ENCODE data around the gene BRSK2. TPM values are rescaled to one million over a fixed set of nuclear protein-coding genes. Genes with fewer than 3 reads are reported as not detected.

Gene BRSK2
- total RNA-seq, 2 experiments from 2014 or later: 0.18 TPM; not detected in 1

- H3K4me3 Mint-ChIP-seq: no peak overlapping the region
- ChIA-PET CTCF (no interaction called here), POLR2A (no interaction called here)
- no peaks in the 10 kb centered on the region for H3K9me3 Mint-ChIP-seq
- no peak overlapping the region for H3K27ac Mint-ChIP-seq
- DNase-seq: no peak
- H3K4me1 Mint-ChIP-seq: no peaks in the 10 kb centered on the region
- no peaks in the 10 kb centered on the region for H3K27me3 Mint-ChIP-seq
- no peaks in the 10 kb centered on the region for H3K36me3 Mint-ChIP-seq (ENCODE audit: low read depth)
Observed at GRCh38 chr11:1400317-1401170, 10.8 kb downstream of the BRSK2 start.

DNA sequence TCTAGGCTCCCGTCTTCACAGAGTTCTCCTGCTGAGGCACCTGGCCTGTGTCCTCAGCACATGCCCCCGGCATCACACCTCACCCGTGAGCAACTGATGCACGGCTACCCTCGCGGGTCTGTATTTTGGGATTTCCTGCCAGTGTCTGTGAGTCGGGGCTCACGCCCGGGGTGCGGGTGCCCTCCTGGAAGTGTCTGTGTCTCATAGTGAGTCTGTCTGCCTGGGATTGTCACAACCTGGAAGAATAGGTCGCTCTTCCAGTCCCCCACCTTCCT lies 11.4 kb downstream of the BRSK2 start:
- no peaks in the 10 kb centered on the region for H3K27me3 Mint-ChIP-seq
- POLR2A ChIA-PET: no interaction called here
- CTCF ChIA-PET: interaction anchor here (1.2 kb wide), 1 partner anchor 12 kb away, joined by 3 read pairs; the partner anchor contains the start of gene BRSK2
- no peak overlapping the region for H3K27ac Mint-ChIP-seq
- H3K9me3 Mint-ChIP-seq: no peaks in the 10 kb centered on the region
- H3K4me3 Mint-ChIP-seq: no peak overlapping the region
- no peak for DNase-seq
- no peaks in the 10 kb centered on the region for H3K36me3 Mint-ChIP-seq (ENCODE audit: low read depth)
- no peaks in the 10 kb centered on the region for H3K4me1 Mint-ChIP-seq

DNA sequence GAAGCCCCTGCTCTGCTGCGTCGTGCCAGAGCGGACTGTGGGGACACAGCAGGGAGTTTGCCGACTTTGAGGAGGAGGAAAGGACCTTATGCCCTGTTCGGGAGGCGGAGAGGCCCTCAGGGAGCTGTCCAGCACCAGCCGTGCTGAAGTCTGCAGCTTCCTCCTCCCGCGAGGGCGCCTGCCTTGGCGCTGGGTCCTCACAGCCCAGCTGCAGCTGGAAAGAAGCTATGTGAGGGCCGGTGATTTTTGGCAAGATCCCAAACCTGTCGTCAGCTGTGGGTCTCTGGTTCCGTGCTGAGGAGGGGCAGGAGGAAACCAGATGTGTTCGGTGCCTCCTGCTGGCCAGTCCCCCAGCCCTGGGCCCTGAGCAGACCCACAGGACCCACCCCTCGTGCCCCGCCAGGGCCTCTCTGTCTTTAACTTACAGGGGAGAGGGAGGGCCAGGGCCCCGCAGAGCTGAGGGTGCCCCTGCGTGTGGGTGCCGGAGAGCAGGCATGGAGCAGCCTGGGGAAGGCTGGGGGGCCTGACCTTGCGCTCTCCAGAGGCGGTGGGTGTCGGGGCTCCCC lies 12.0 kb downstream of the BRSK2 start:
- Mint-ChIP-seq H3K27ac (no peak overlapping the region), H3K36me3 (ENCODE audit: low read depth) (no peaks in the 10 kb centered on the region), H3K4me3 (no peak overlapping the region), H3K9me3 (no peaks in the 10 kb centered on the region), H3K27me3 (no peaks in the 10 kb centered on the region), H3K4me1 (no peaks in the 10 kb centered on the region)
- POLR2A ChIA-PET: no interaction called here
- CTCF ChIA-PET: interaction anchor here (1.2 kb wide), 1 partner anchor 12 kb away, joined by 3 read pairs; the partner anchor contains the start of gene BRSK2
- peak; percentile 54 for DNase-seq

DNA sequence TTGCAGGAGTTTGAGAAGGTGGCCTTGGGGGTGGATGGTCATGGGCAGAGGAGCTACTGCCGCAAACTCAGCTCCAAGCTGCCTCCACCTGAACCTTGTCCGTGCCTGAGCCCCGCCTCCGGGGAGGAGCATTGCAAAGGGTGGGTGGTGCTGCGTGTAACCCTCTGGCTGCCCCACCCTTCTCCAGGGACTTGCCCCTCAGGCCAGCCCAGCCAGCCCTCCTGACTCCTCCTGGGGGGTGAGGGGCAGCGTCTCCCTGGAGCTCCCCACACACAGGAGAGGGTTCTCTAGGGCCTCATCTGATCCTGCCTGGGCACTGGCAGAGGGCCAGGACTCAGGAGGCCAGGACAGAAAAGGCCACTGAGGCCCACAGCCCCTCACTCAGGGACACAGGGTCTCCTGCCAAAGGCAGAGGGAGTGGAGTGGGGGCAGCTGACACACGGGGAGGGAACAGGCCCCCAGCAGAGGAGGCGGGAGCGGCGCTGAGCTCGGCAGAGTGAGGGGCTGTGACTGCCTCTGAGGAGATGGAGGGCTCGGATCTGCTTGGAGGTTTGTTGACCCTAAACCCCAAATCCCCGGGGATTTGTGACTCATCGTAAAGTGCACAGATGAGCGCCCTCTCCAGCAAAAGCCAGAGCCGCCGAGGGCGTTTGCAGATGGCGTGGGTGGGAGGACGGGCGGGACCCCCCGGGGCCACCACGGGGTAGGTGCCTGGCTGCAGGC lies 12.8 kb downstream of the BRSK2 start:
- H3K27ac Mint-ChIP-seq: no peak overlapping the region
- DNase-seq: no peak
- ChIA-PET CTCF (interaction anchor here (1.2 kb wide), 1 partner anchor 13 kb away, joined by 3 read pairs; the partner anchor contains the start of gene BRSK2), POLR2A (no interaction called here)
- H3K4me3 Mint-ChIP-seq: no peak overlapping the region
- no peaks in the 10 kb centered on the region for H3K36me3 Mint-ChIP-seq (ENCODE audit: low read depth)
- no peaks in the 10 kb centered on the region for H3K9me3 Mint-ChIP-seq
- H3K27me3 Mint-ChIP-seq: no peaks in the 10 kb centered on the region
- no peaks in the 10 kb centered on the region for H3K4me1 Mint-ChIP-seq

GRCh38 chr11:1403078-1403620 lies 13.4 kb downstream of the BRSK2 start:
- Mint-ChIP-seq H3K36me3 (ENCODE audit: low read depth) (no peaks in the 10 kb centered on the region), H3K4me3 (no peak overlapping the region), H3K4me1 (no peaks in the 10 kb centered on the region), H3K27ac (no peak overlapping the region), H3K27me3 (no peaks in the 10 kb centered on the region), H3K9me3 (no peaks in the 10 kb centered on the region)
- CTCF ChIA-PET: no interaction called here
- no peak for DNase-seq
- POLR2A ChIA-PET: no interaction called here

- no peaks in the 10 kb centered on the region for H3K36me3 Mint-ChIP-seq (ENCODE audit: low read depth)
- POLR2A ChIA-PET: no interaction called here
- H3K9me3 Mint-ChIP-seq: no peaks in the 10 kb centered on the region
- H3K27ac Mint-ChIP-seq: no peak overlapping the region
- H3K4me3 Mint-ChIP-seq: no peak overlapping the region
- no peak for DNase-seq
- CTCF ChIA-PET: no interaction called here
- no peaks in the 10 kb centered on the region for H3K27me3 Mint-ChIP-seq
- H3K4me1 Mint-ChIP-seq: no peaks in the 10 kb centered on the region
Observed at GRCh38 chr11:1403721-1404460, 14.2 kb downstream of the BRSK2 start.

- DNase-seq: no peak
- Mint-ChIP-seq H3K27ac (no peak overlapping the region), H3K4me3 (no peak overlapping the region), H3K36me3 (ENCODE audit: low read depth) (no peaks in the 10 kb centered on the region), H3K4me1 (no peaks in the 10 kb centered on the region), H3K27me3 (no peaks in the 10 kb centered on the region), H3K9me3 (no peaks in the 10 kb centered on the region)
- ChIA-PET CTCF (no interaction called here), POLR2A (no interaction called here)
Observed at GRCh38 chr11:1404461-1405185, 14.9 kb downstream of the BRSK2 start.

GRCh38 chr11:1405186-1406020 lies 15.7 kb downstream of the BRSK2 start:
- Mint-ChIP-seq H3K4me3 (no peak overlapping the region), H3K4me1 (no peaks in the 10 kb centered on the region), H3K27ac (no peak overlapping the region), H3K9me3 (no peaks in the 10 kb centered on the region), H3K36me3 (ENCODE audit: low read depth) (no peaks in the 10 kb centered on the region), H3K27me3 (no peaks in the 10 kb centered on the region)
- DNase-seq: no peak
- CTCF ChIA-PET: no interaction called here
- POLR2A ChIA-PET: no interaction called here

DNA sequence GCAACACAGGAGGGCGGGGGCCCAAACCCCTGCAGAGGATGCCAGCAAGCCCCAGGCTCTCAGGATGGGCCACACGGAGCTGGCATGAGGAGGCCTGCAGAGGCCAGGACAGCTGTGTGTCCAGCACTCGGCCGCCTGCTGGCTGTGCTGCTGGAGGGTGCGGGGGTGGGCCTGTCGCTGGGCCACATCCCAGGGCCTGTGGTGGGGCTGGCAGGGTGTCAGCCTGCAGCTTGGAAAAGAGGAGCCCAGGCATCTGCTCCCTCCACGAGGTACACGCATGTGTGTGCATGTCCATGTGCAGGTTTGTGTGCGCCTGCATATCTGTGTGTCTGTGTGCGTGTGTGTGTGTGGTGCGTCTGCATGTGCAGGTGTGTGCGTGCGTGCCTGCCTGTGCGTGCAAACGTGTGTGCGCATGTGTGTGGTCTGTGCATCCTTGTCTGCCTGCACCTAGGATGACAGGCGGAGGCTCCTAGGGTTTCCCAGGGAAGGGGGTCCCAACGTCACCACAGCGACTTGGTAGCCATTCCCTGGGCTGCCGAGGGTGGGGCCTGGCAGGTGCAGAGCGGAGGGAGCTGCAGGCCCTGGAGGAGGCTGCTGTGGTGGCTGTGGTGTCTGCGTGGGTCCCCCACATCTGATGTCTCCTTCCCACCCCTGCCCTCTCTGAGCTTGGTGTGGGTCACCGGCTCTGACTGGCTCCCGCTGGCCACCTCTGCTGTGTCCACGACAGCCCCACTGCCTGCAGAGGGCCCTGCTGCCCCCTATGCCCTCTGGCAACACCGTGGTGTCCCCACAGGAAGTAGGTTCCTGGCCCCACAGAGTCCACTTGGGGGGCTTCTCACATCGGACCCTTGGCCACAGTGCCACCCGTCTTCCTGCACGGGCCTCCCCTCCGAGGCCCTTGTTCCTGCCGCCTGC lies 17.1 kb downstream of the BRSK2 start:
- DNase-seq: no peak
- no peaks in the 10 kb centered on the region for H3K27me3 Mint-ChIP-seq
- no peaks in the 10 kb centered on the region for H3K4me1 Mint-ChIP-seq
- no peak overlapping the region for H3K27ac Mint-ChIP-seq
- H3K4me3 Mint-ChIP-seq: no peak overlapping the region
- ChIA-PET POLR2A (no interaction called here), CTCF (no interaction called here)
- no peaks in the 10 kb centered on the region for H3K9me3 Mint-ChIP-seq
- H3K36me3 Mint-ChIP-seq (ENCODE audit: low read depth): no peaks in the 10 kb centered on the region

DNA sequence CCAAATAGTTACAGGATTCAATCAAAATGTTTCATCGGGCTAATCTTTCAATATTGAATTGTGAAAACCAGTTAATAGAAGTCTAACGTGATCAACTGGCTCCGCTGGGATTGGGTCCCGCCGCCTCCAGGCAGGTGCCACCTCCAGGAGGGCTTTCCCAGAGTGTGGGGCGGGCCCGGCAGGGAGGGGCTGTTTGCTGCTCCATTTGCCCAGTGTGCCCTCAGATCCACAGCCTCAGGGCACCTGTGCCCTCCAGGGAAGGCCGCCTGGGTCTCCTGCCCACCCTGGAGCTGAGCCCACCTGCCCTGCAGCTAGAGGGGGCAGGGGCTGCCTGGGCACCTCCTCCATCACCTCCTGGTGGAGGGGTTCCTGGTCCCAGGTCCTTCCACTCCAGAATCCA lies 17.9 kb downstream of the BRSK2 start:
- H3K27ac Mint-ChIP-seq: no peak overlapping the region
- H3K9me3 Mint-ChIP-seq: no peaks in the 10 kb centered on the region
- no peak overlapping the region for H3K4me3 Mint-ChIP-seq
- H3K27me3 Mint-ChIP-seq: no peaks in the 10 kb centered on the region
- no peaks in the 10 kb centered on the region for H3K4me1 Mint-ChIP-seq
- no peak for DNase-seq
- CTCF ChIA-PET: no interaction called here
- H3K36me3 Mint-ChIP-seq (ENCODE audit: low read depth): no peaks in the 10 kb centered on the region
- POLR2A ChIA-PET: no interaction called here

DNA sequence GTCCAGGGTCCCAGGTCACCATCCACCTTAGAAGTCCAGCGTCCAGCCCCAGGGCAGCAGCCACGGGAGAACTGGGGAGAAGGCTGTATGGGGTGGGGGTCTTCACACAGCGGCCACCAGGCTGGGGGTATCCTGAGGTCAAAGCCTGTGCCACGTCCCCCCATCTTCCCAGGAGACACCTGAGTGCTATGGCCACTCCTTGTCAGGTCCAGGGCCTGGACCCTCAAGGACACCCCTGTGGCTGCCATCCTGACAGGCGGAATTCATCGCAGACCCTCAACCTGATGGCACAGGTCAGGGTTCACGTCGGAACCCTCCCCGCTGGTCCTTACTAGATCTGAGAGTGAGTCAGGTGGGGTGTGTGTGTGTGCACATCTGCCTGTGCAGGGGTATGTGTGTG lies 18.6 kb downstream of the BRSK2 start:
- CTCF ChIA-PET: no interaction called here
- H3K36me3 Mint-ChIP-seq (ENCODE audit: low read depth): no peaks in the 10 kb centered on the region
- no peak for DNase-seq
- H3K27ac Mint-ChIP-seq: no peak overlapping the region
- no peaks in the 10 kb centered on the region for H3K4me1 Mint-ChIP-seq
- H3K9me3 Mint-ChIP-seq: no peaks in the 10 kb centered on the region
- no peak overlapping the region for H3K4me3 Mint-ChIP-seq
- POLR2A ChIA-PET: no interaction called here
- H3K27me3 Mint-ChIP-seq: no peaks in the 10 kb centered on the region
